SU-DHL-6 (cell line): ENCODE data around the gene AGRN.
"Not testable (repeated sequence)": the region's sequence is repeated elsewhere in the genome, so short reads cannot be mapped to it uniquely, and the experiment has no call there.

ENCODE experiments used
- H2AFZ ChIP-seq: fragments of 200-600 bp; sonication (generic); 2 replicates; pipeline ENCODE4 v1.6.1; 2014; ENCODE audit warnings: low read depth, mild to moderate bottlenecking, moderate library complexity, mixed read lengths, antibody characterized with exemption, low read length; ENCODE audit not compliant: severe bottlenecking
- H3F3A ChIP-seq: fragments of 200-600 bp; shearing (Covaris generic); 2 replicates; pipeline ENCODE4 v1.6.0; 2016; ENCODE audit warnings: antibody characterized with exemption, mild to moderate bottlenecking; ENCODE audit not compliant: insufficient read depth
- H3K27ac ChIP-seq: fragments of 200-600 bp; sonication (generic); 2 replicates; pipeline ENCODE4 v1.5.1; 2016; ENCODE audit warnings: low read depth, mild to moderate bottlenecking, low read length, moderate library complexity, mixed read lengths
- H3K27me3 ChIP-seq: fragments of 200-600 bp; sonication (generic), shearing (Covaris generic); 2 replicates; pipeline ENCODE4 v1.6.0; 2014; ENCODE audit warnings: mild to moderate bottlenecking, low read length
- H3K36me3 ChIP-seq: fragments of 200-600 bp; sonication (generic); 2 replicates; pipeline ENCODE4 v1.6.1; 2014; ENCODE audit warnings: mild to moderate bottlenecking, low read length, mixed read lengths
- H3K4me2 ChIP-seq: fragments of 300-600, 200-600 bp; shearing (Covaris generic), sonication (generic); 2 replicates; pipeline ENCODE4 v1.6.0; 2014; ENCODE audit warnings: low read length, low read depth, mild to moderate bottlenecking; ENCODE audit not compliant: poor library complexity, severe bottlenecking
- H3K4me3 ChIP-seq: fragments of 200-600 bp; sonication (generic); 2 replicates; pipeline ENCODE4 v1.5.1; 2014; ENCODE audit warnings: antibody characterized with exemption, low read length, mild to moderate bottlenecking, mixed read lengths; ENCODE audit not compliant: insufficient read depth, poor library complexity, severe bottlenecking
- H3K79me2 ChIP-seq: fragments of 200-600 bp; sonication (generic); 2 replicates; pipeline ENCODE4 v1.6.1; 2014; ENCODE audit warnings: mild to moderate bottlenecking, low read length, moderate library complexity; ENCODE audit not compliant: insufficient read depth
- H3K9ac ChIP-seq: fragments of 200-600 bp; sonication (generic); 2 replicates; pipeline ENCODE4 v1.7.0; 2014; ENCODE audit warnings: mild to moderate bottlenecking, low read length
- H3K9me2 ChIP-seq: fragments of 200-600 bp; sonication (generic); replicated peaks from 2 replicates; pipeline ENCODE4 v1.6.1; 2014; ENCODE audit warnings: low read length; ENCODE audit not compliant: insufficient read depth
- H3K9me3 ChIP-seq: fragments of 200-600 bp; sonication (generic); 2 replicates; pipeline ENCODE4 v1.6.1; 2014; ENCODE audit warnings: low read length, mixed read lengths; ENCODE audit not compliant: insufficient read depth
- H4K20me1 ChIP-seq: fragments of 200-600 bp; sonication (generic); 2 replicates; pipeline ENCODE4 v1.6.1; 2014; ENCODE audit warnings: low read depth, mild to moderate bottlenecking, antibody characterized with exemption, low read length, moderate library complexity, mixed read lengths
- CTCF ChIP-seq: fragments of 200-600 bp; sonication (generic); IDR thresholded peaks from one replicate; pipeline ENCODE4 v1.5.1; 2017; ENCODE audit warnings: antibody characterized with exemption, mild to moderate bottlenecking, low read length, moderate library complexity; ENCODE audit not compliant: insufficient read depth, poor library complexity, severe bottlenecking
- EZH2phosphoT487 ChIP-seq: fragments of 200-600 bp; sonication (generic), shearing (Covaris generic); conservative IDR thresholded peaks from 2 replicates; pipeline ENCODE4 v1.6.1; 2018; ENCODE audit warnings: mild to moderate bottlenecking, antibody characterized with exemption, low read length, moderate library complexity, mixed read lengths

Gene AGRN

GRCh38 chr1:1054099-1054700 lies 34.3 kb downstream of the AGRN start:
- TF ChIP-seq EZH2phosphoT487 = no peak
- no peak for TF ChIP-seq CTCF
- H3K4me2 ChIP-seq = no peak overlapping the region
- no peaks in the 10 kb centered on the region for H3K9me3 ChIP-seq
- H3K79me2 ChIP-seq = no peaks in the 10 kb centered on the region
- H3K9ac ChIP-seq = no peak overlapping the region
- no peaks in the 10 kb centered on the region for H3F3A ChIP-seq
- H3K9me2 ChIP-seq = no peaks in the 10 kb centered on the region
- H3K4me3 ChIP-seq = no peak overlapping the region
- H3K36me3 ChIP-seq = no peaks in the 10 kb centered on the region
- H2AFZ ChIP-seq = no peak overlapping the region
- H3K27ac ChIP-seq = no peak overlapping the region
- H4K20me1 ChIP-seq = no peaks in the 10 kb centered on the region
- no peaks in the 10 kb centered on the region for H3K27me3 ChIP-seq

DNA sequence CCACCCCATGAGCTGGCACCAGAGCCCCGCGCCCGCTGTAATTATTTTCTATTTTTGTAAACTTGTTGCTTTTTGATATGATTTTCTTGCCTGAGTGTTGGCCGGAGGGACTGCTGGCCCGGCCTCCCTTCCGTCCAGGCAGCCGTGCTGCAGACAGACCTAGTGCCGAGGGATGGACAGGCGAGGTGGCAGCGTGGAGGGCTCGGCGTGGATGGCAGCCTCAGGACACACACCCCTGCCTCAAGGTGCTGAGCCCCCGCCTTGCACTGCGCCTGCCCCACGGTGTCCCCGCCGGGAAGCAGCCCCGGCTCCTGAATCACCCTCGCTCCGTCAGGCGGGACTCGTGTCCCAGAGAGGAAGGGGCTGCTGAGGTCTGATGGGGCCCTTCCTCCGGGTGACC lies 35.1 kb downstream of the AGRN start:
- no peak overlapping the region for H3K4me3 ChIP-seq
- H3K27ac ChIP-seq = no peak overlapping the region
- no peaks in the 10 kb centered on the region for H3K9me3 ChIP-seq
- H3K36me3 ChIP-seq = no peaks in the 10 kb centered on the region
- H3K9ac ChIP-seq = no peak overlapping the region
- H2AFZ ChIP-seq = no peak overlapping the region
- H3K9me2 ChIP-seq = no peaks in the 10 kb centered on the region
- no peak for TF ChIP-seq EZH2phosphoT487
- TF ChIP-seq CTCF = no peak
- H3F3A ChIP-seq = no peaks in the 10 kb centered on the region
- no peaks in the 10 kb centered on the region for H3K79me2 ChIP-seq
- H3K4me2 ChIP-seq = no peak overlapping the region
- no peaks in the 10 kb centered on the region for H4K20me1 ChIP-seq
- H3K27me3 ChIP-seq = no peaks in the 10 kb centered on the region

DNA sequence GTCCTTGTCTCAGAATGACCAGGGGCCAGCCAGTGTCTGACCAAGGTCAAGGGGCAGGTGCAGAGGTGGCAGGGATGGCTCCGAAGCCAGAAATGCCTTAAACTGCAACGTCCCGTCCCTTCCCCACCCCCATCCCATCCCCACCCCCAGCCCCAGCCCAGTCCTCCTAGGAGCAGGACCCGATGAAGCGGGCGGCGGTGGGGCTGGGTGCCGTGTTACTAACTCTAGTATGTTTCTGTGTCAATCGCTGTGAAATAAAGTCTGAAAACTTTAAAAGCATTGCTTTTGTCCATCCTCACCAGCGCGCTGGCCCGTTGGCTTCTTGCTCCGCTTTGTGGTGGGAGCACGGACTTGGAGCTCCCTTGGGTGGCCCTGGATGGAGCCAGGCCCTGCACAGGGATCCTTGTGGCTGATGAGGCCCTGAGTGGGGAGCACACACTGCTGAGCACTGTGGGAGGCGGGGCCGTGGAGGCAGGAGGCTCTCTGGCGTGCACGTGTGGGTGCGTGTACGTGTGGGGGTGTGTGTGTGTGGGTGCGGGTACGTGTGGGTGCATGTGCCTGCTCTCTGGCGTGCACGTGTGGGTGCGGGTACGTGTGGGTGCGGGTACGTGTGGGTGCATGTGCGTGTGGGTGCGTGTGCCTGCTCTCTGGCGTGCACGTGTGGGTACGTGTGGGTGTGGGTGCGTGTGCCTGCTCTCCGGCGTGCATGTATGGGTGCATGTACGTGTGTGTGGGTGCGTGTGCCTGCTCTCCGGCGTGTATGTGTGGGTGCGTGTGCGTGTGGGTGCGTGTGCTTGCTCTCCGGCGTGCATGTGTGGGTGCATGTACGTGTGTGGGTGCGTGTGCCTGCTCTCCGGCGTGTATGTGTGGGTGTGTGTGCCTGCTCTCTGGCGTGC lies 36.2 kb downstream of the AGRN start:
- Histone ChIP-seq H3K4me2 (no peak overlapping the region), H3K4me3 (no peak overlapping the region), H3K9me3 (no peaks in the 10 kb centered on the region), H3K36me3 (no peaks in the 10 kb centered on the region), H4K20me1 (no peaks in the 10 kb centered on the region), H2AFZ (no peak overlapping the region), H3K79me2 (no peaks in the 10 kb centered on the region), H3K27me3 (no peaks in the 10 kb centered on the region), H3K27ac (no peak overlapping the region), H3F3A (no peaks in the 10 kb centered on the region), H3K9me2 (no peaks in the 10 kb centered on the region), H3K9ac (no peak overlapping the region)
- no peak for TF ChIP-seq CTCF

DNA sequence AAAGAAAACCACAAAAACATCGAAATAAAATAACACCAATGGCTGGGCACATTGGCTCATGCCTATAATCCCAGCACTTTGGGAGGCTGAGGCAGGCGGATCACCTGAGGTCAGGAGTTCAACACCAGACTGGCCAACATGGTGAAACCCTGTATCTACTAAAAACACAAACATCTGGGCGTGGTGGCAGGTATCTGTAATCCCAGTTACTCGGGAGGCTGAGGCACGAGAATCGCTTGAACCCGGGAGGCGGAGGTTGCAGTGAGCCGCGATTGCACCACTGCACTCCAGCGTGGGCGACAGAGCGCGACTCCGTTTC lies 37.8 kb downstream of the AGRN start:
- H3K36me3 ChIP-seq, H3K9me2 ChIP-seq, H3K27me3 ChIP-seq, H4K20me1 ChIP-seq, H2AFZ ChIP-seq, H3K9ac ChIP-seq, H3F3A ChIP-seq, H3K4me3 ChIP-seq, H3K4me2 ChIP-seq, H3K9me3 ChIP-seq, H3K79me2 ChIP-seq, H3K27ac ChIP-seq: not testable (repeated sequence)
